Ishikawa (cell line): ENCODE results near the gene AREG.

Experiments
- CEBPB ChIP-seq: IDR thresholded peaks from 2 replicates; pipeline ENCODE4 v1.6.1; 2012
- CREB1 ChIP-seq: IDR thresholded peaks from 2 replicates; pipeline ENCODE4 v1.6.1; 2012; ENCODE audit warnings: low read depth
- EGR1 ChIP-seq: IDR thresholded peaks from 2 replicates; pipeline ENCODE4 v1.6.1; 2012
- EP300 ChIP-seq: IDR thresholded peaks from 2 replicates; pipeline ENCODE4 v1.6.1; 2012; ENCODE audit warnings: borderline replicate concordance
- FOXM1 ChIP-seq: IDR thresholded peaks from 2 replicates; pipeline ENCODE4 v1.6.1; 2012; ENCODE audit warnings: low read depth, borderline replicate concordance
- MAX ChIP-seq: IDR thresholded peaks from 2 replicates; pipeline ENCODE4 v1.6.1; 2012
- NFIC ChIP-seq: IDR thresholded peaks from 2 replicates; pipeline ENCODE4 v1.6.1; 2012
- RAD21 ChIP-seq: IDR thresholded peaks from 2 replicates; pipeline ENCODE4 v1.6.1; 2012; ENCODE audit warnings: low read depth
- REST ChIP-seq: IDR thresholded peaks from 2 replicates; pipeline ENCODE4 v1.6.1; 2012; ENCODE audit warnings: low read depth, mild to moderate bottlenecking
- TAF1 ChIP-seq: IDR thresholded peaks from 2 replicates; pipeline ENCODE4 v1.6.1; 2012; ENCODE audit warnings: low read depth, mild to moderate bottlenecking
- TCF12 ChIP-seq: IDR thresholded peaks from 2 replicates; pipeline ENCODE4 v1.6.1; 2012; ENCODE audit warnings: low read depth
- TEAD4 ChIP-seq: IDR thresholded peaks from 2 replicates; pipeline ENCODE4 v1.6.1; 2012
- YY1 ChIP-seq: IDR thresholded peaks from 2 replicates; pipeline ENCODE4 v1.6.1; 2012; ENCODE audit warnings: low read depth
- ZBTB7A ChIP-seq: IDR thresholded peaks from 2 replicates; pipeline ENCODE4 v1.6.1; 2012; ENCODE audit warnings: low read depth

Gene AREG

DNA sequence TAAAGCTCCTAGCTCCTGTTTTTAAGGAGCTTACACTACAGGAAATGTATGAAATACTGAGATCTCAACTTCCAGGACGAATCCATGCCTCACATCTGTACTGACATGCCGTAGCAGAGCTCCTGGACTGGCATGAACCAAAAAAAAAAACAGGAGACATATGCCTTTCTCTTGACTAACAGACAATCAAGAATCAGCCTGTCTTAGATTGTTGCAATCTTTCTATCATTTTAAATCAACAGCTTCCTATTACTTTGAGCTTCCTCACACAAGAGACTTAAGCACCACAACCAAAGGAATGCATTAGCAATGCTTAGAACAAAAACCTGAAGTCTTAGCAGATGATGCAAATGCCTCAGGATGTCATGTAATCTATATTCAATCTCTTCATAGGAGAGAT lies 34.7 kb upstream of the AREG start:
- no peak for TF ChIP-seq YY1
- TF ChIP-seq NFIC = no peak
- no peak for TF ChIP-seq CEBPB
- no peak for TF ChIP-seq RAD21
- no peak for TF ChIP-seq EGR1
- TF ChIP-seq TEAD4 = no peak
- no peak for TF ChIP-seq REST
- TF ChIP-seq EP300 = no peak
- TF ChIP-seq TAF1 = no peak
- no peak for TF ChIP-seq ZBTB7A
- TF ChIP-seq MAX = no peak
- TF ChIP-seq TCF12 = no peak

- no peak for TF ChIP-seq FOXM1
These were observed 32.7 kb upstream of the AREG start for GRCh38 chr4:74412225-74412624.

DNA sequence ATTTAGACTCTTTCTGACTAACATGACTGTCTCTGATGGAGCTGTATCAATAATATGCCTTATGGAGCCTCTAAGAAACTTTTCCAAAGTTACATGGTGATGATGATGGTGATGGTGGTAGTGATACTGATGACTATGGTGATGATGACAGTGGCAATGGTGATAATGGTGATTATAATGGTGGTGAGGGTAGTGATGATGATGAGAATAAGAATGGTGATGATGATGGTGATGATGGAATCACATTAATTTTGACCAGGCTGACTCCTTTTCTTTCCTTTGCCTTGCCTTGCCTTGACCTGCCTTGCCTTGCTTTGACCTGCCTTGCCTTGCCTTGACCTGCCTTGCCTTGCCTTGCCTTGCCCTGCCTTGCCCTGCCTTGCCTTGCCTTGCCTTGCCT lies 31.7 kb upstream of the AREG start:
- TF ChIP-seq RAD21 = no peak
- no peak for TF ChIP-seq TEAD4

DNA sequence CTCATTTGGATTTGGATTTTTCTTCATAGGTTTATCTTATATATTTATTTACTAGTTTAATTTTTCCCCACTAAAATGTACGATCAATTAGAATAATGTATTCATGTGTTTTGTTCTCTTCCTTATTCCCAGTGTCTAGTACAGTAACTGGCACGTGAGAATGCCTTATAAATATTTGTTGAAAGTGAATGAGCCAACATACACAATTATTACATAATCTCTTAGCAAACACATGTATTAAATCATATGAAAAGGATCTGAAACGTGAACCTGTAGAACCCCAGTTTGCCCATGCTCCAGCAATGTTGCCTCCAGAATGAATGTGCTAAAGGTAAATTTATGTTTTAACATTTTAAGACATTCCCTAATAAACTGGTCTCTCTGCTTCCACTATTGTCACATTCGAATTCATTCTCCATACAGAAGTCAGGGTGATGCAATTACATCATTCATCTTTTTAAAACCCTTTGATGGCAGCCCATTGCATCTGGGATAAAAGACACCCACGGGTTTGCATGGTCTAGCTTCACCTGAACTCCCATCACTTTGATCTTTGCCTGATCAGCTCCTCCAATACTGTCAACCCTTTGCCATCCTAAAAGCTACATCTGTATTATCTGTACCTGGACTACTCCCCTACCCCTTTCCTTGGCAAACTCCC lies 30.7 kb upstream of the AREG start:
- no peak for TF ChIP-seq REST
- no peak for TF ChIP-seq CEBPB
- no peak for TF ChIP-seq EGR1
- no peak for TF ChIP-seq RAD21
- no peak for TF ChIP-seq YY1
- no peak for TF ChIP-seq ZBTB7A
- no peak for TF ChIP-seq EP300
- TF ChIP-seq MAX = no peak
- TF ChIP-seq TAF1 = no peak
- TF ChIP-seq TEAD4 = no peak

DNA sequence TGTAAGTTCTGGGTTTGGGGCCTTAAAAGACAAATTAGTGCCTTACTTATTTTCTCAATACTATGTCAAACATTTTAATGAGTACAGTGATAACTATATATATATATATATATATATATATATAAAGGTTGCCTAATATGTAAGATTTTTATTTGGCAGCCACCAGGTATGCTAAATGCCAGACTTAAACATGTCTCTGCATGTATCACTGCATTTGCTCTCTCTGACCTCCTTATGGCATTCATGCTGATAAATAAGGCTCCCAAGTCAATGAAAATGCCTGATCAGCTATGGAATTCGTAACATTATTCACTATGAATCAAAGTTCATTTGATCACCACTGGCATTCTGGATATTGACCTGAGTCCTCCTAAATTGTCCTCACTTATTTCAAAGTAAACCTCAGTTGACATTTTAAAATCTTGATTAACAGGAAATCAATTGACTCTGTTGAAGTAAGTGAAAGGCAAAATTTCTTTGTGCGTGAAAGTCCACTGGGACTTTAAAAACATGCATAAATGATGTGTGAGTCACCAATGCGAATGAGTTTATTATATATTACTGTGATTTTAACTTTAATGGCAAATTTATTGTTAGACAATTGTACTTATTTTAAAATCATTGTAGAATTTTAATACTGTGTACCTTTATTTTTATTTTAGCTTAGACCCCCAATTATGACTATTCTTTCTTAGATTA lies 29.2 kb upstream of the AREG start:
- TF ChIP-seq TCF12 (no peak), TEAD4 (no peak), REST (no peak), NFIC (no peak), ZBTB7A (no peak), CREB1 (no peak), EGR1 (no peak)

- no peak for TF ChIP-seq MAX
- TF ChIP-seq CREB1 = no peak
- TF ChIP-seq TCF12 = no peak
- TF ChIP-seq REST = no peak
- TF ChIP-seq ZBTB7A = no peak
- TF ChIP-seq EGR1 = no peak
- no peak for TF ChIP-seq EP300
- no peak for TF ChIP-seq YY1
- TF ChIP-seq RAD21 = no peak
- no peak for TF ChIP-seq TEAD4
- no peak for TF ChIP-seq NFIC
These were observed 26.8 kb upstream of the AREG start for GRCh38 chr4:74418063-74418670.
